Liver (tissue), 9 donors: ENCODE data around the gene FHDC1. TPM values are rescaled to one million over a fixed set of nuclear protein-coding genes. Genes with fewer than 3 reads are reported as not detected.

Source experiments
- DNase-seq: peaks from one replicate; pipeline ENCODE4 v3.0.0-alpha.2; 2017; ENCODE audit warnings: low spot score
- H3K27ac ChIP-seq, 2 donors: one replicate each; pipeline ENCODE4 v1.7.0; 2013; ENCODE audit warnings: inconsistent platforms in 2 of 2, low read length in 2 of 2, control low read depth in 1 of 2, low read depth in 1 of 2, mild to moderate bottlenecking in 1 of 2
- H3K27me3 ChIP-seq, 4 donors: one replicate each; pipeline versions ENCODE4 v1.6.1 to v1.7.0; 2013; ENCODE audit warnings: low read length in 3 of 4, inconsistent platforms in 1 of 4, mild to moderate bottlenecking in 1 of 4, moderate library complexity in 1 of 4; ENCODE audit not compliant: control insufficient read depth in 4 of 4, insufficient read depth in 4 of 4
- H3K36me3 ChIP-seq, 4 donors: one replicate each; pipeline versions ENCODE4 v1.6.1 to v1.7.0; 2013; ENCODE audit warnings: low read length in 3 of 4, mild to moderate bottlenecking in 3 of 4, low read depth in 1 of 4, moderate library complexity in 1 of 4; ENCODE audit not compliant: control insufficient read depth in 4 of 4, insufficient read depth in 3 of 4
- H3K4me1 ChIP-seq, 4 donors: one replicate each; pipeline versions ENCODE4 v1.6.1 to v1.7.0; 2013; ENCODE audit warnings: low read length in 3 of 4, mild to moderate bottlenecking in 3 of 4, moderate library complexity in 1 of 4; ENCODE audit not compliant: control insufficient read depth in 4 of 4, insufficient read depth in 4 of 4
- H3K4me3 ChIP-seq, 3 donors: one replicate each; pipeline versions ENCODE4 v1.6.1 to v1.7.0; 2013; ENCODE audit warnings: low read length in 3 of 3, control low read depth in 1 of 3, low read depth in 1 of 3, mild to moderate bottlenecking in 1 of 3
- H3K9ac ChIP-seq, 2 donors: one replicate each; pipeline ENCODE4 v1.7.0; 2013; ENCODE audit warnings: low read length in 2 of 2, mild to moderate bottlenecking in 2 of 2, moderate library complexity in 2 of 2, control low read depth in 1 of 2, low read depth in 1 of 2
- H3K9me3 ChIP-seq, 4 donors: one replicate each; pipeline versions ENCODE4 v1.6.1 to v1.7.0; 2013; ENCODE audit warnings: low read length in 3 of 4; ENCODE audit not compliant: control insufficient read depth in 4 of 4
- ATF3 ChIP-seq: IDR thresholded peaks from 2 replicates; pipeline ENCODE4 v1.6.1; 2016; ENCODE audit warnings: antibody characterized with exemption
- EGR1 ChIP-seq, 2 donors: IDR thresholded peaks; 2 replicates each; pipeline ENCODE4 v1.6.1; 2016 to 2018; ENCODE audit warnings: antibody characterized with exemption in 2 of 2, low read depth in 2 of 2
- FOXA1 ChIP-seq: IDR thresholded peaks from 2 replicates; pipeline ENCODE4 v1.6.1; 2016; ENCODE audit warnings: antibody characterized with exemption
- HNF4G ChIP-seq: IDR thresholded peaks from 2 replicates; pipeline ENCODE4 v1.6.1; 2016; ENCODE audit warnings: antibody characterized with exemption
- JUND ChIP-seq, 2 donors: IDR thresholded peaks; 2 replicates each; pipeline ENCODE4 v1.6.1; 2016; ENCODE audit warnings: antibody characterized with exemption in 2 of 2
- MAX ChIP-seq: IDR thresholded peaks from 2 replicates; pipeline ENCODE4 v1.6.1; 2016; ENCODE audit warnings: antibody characterized with exemption
- NR2F2 ChIP-seq: IDR thresholded peaks from 2 replicates; pipeline ENCODE4 v1.6.1; 2016; ENCODE audit warnings: antibody characterized with exemption
- RAD21 ChIP-seq, 2 donors: IDR thresholded peaks; 2 replicates each; pipeline ENCODE4 v1.6.1; 2016; ENCODE audit warnings: antibody characterized with exemption in 2 of 2, mild to moderate bottlenecking in 2 of 2
- REST ChIP-seq: IDR thresholded peaks from 2 replicates; pipeline ENCODE4 v1.6.1; 2016; ENCODE audit warnings: antibody characterized with exemption, mild to moderate bottlenecking
- RXRA ChIP-seq, 2 donors: IDR thresholded peaks; 2 replicates each; pipeline ENCODE4 v1.6.1; 2017 to 2018; ENCODE audit warnings: antibody characterized with exemption in 2 of 2, mild to moderate bottlenecking in 1 of 2
- SP1 ChIP-seq: IDR thresholded peaks from 2 replicates; pipeline ENCODE4 v1.6.1; 2018; ENCODE audit warnings: antibody characterized with exemption, mild to moderate bottlenecking
- TAF1 ChIP-seq: conservative IDR thresholded peaks from 2 replicates; pipeline ENCODE4 v1.6.1; 2016; ENCODE audit warnings: antibody characterized with exemption, mild to moderate bottlenecking
- WGBS: extraction: QIAGEN DNeasy Blood & Tissue Kit; methylation state at CpG from one replicate; pipeline ENCODE4 v1.1.7; 2013; 5-methylcytosine and 5-hydroxymethylcytosine counted together
- polyA plus RNA-seq, 2 donors: library from polyadenylated mRNA; stranded (reverse) in 1 of 2; unstranded in 1 of 2; fragments of 200-250 nt in 1 of 2; fragments of >200 nt in 1 of 2; fragmentation: Nextera tagmentation in 1 of 2; extraction: Ambion mirVana in 1 of 2; gene quantifications; one replicate each; pipeline versions ENCODE4 v1.2.1 to v1.2.3, GENCODE V29; 2013 to 2015
- total RNA-seq, 2 donors: library from RNA; depleted of rRNA; stranded (reverse); fragments of >200 nt; gene quantifications; one replicate each; pipeline ENCODE4 v1.2.3, GENCODE V29; 2014
- TF ChIP-seq, protein P1 (sequence below): fragments of 150-350 bp; IDR thresholded peaks from 2 replicates; pipeline ENCODE4 v1.5.1; 2017; ENCODE audit warnings: improper control_type of control experiment, low read depth, low read length; ENCODE audit not compliant: missing input control
- donor health status: healthy.
- donor health status: healthy.
- donor health status: healthy.
- donor health status: healthy.
- donor health status: healthy.

The FHDC1 gene
- total and polyA plus RNA-seq, 4 donors: 0.06 to 33.0 (median 0.11) TPM

- TF ChIP-seq SP1 (no peak), FOXA1 (no peak), RAD21 (IDR thresholded peaks at IDR 0.05) (no peak), TAF1 (no peak), RXRA (IDR thresholded peaks at IDR 0.05) (no peak), NR2F2 (no peak), ATF3 (no peak), EGR1 (IDR thresholded peaks at IDR 0.05; ENCODE audit: low read depth in 2 of 2) (no peak)
- TF ChIP-seq, protein P1, sequence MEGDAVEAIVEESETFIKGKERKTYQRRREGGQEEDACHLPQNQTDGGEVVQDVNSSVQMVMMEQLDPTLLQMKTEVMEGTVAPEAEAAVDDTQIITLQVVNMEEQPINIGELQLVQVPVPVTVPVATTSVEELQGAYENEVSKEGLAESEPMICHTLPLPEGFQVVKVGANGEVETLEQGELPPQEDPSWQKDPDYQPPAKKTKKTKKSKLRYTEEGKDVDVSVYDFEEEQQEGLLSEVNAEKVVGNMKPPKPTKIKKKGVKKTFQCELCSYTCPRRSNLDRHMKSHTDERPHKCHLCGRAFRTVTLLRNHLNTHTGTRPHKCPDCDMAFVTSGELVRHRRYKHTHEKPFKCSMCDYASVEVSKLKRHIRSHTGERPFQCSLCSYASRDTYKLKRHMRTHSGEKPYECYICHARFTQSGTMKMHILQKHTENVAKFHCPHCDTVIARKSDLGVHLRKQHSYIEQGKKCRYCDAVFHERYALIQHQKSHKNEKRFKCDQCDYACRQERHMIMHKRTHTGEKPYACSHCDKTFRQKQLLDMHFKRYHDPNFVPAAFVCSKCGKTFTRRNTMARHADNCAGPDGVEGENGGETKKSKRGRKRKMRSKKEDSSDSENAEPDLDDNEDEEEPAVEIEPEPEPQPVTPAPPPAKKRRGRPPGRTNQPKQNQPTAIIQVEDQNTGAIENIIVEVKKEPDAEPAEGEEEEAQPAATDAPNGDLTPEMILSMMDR: no peak
Measured at GRCh38 chr4:152997288-152997687, 61.2 kb downstream of the FHDC1 start.

DNA sequence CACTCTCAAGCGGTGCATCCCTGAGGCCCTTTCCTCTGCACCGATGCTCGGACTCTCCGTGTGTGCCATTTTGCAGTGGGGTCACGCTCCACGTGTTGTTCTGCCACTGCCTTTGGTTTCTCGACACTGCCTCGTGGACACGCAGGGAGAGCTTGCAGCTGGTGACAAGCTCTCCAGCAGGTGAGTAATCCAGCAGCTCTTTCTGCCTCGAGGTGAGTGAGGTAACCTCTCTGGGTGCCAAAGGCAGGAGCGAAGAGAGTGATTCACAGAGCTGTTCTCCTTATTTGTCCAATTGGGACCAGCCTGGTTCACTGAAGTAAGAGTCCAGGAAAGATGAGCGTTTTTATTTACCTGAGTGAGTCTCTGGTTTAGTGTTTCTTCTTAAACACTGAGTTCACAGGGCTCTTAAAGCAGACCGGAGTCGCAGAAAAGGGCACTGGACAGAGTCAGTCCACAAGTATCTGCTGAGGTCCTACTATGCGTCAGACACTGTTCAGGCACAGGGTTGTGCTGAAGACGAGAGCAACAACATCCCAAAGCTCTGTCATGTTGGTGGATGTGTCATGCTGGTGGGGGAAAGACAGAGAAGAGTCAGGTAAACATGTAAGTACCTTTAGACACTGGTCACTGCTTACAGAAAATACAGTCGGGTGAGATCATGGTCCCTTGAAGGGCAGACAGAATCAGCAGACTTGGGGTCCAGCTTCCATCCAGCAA, 61.8 kb downstream of the FHDC1 start:
- TF ChIP-seq TAF1 (no peak), RAD21 (IDR thresholded peaks at IDR 0.05) (no peak), MAX (no peak)
- Histone ChIP-seq H3K27ac (no peak overlapping the region), H3K4me1 (no peaks in the 10 kb centered on the region), H3K9me3 (no peaks in the 10 kb centered on the region), H3K9ac (no peak overlapping the region), H3K36me3 (no peaks in the 10 kb centered on the region), H3K4me3 (no peak overlapping the region), H3K27me3 (no peaks in the 10 kb centered on the region)
- 87% methylated on average over 17 of the region's 17 CpGs for WGBS
- DNase-seq: no peak

More at GRCh38 chr4:152997288-152997687, 61.2 kb downstream of the FHDC1 start:
- H3K4me1 ChIP-seq: no peaks in the 10 kb centered on the region
- no peaks in the 10 kb centered on the region for H3K9me3 ChIP-seq
- no peaks in the 10 kb centered on the region for H3K27me3 ChIP-seq
- no peak overlapping the region for H3K4me3 ChIP-seq
- 93% methylated on average over 5 of the region's 5 CpGs for WGBS
- no peak overlapping the region for H3K27ac ChIP-seq
- no peak for DNase-seq
- H3K36me3 ChIP-seq: no peaks in the 10 kb centered on the region
- H3K9ac ChIP-seq: no peak overlapping the region

DNA sequence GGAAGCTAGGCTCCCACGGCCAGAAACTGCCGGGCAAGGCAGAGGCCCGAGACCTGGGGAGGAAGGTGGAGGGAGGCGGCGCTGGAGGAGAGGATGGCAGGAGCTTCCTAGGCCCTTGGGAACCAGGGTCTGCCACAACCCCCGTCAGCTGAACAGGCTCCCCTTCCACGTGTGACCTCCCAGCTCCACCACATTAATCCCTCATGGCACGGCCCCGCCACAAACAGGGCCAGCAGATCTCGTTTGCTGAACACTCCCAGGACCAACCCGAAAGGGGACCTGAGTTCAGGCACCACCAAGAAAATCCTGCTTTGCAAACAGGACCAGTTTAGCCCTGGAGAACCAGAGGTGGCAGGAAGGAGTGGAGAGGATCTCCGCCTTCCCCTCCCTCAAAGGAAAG, 62.7 kb downstream of the FHDC1 start:
- WGBS: 90% methylated on average over 12 of the region's 12 CpGs
- DNase-seq: no peak
- H3K4me1 ChIP-seq: no peaks in the 10 kb centered on the region
- TF ChIP-seq JUND (IDR thresholded peaks at IDR 0.05) (no peak), ATF3 (no peak), HNF4G (no peak), REST (no peak)
- H3K9ac ChIP-seq: no peak overlapping the region
- H3K27ac ChIP-seq: no peak overlapping the region
- no peaks in the 10 kb centered on the region for H3K9me3 ChIP-seq
- no peaks in the 10 kb centered on the region for H3K27me3 ChIP-seq
- no peaks in the 10 kb centered on the region for H3K36me3 ChIP-seq
- H3K4me3 ChIP-seq: no peak overlapping the region
